ENCODE data around the gene NMS. TPM values are rescaled to one million over a fixed set of nuclear protein-coding genes. Genes with fewer than 3 reads are reported as not detected.

Gene NMS
- polyA plus RNA-seq, 2 of the 4 experiments (the other 2 are of a cell fraction), result not detected

- ATAC-seq (no peak), FAIRE-seq (no peak), DNase-seq (ENCODE audit: low read depth in 1 of 2, low spot score in 1 of 2) (no peak)
- WGBS (ENCODE audit: missing lambda C conversion rate), result 10% methylated on average over 5 of the region's 5 CpGs
- TF ChIP-seq JUNB (IDR thresholded peaks at IDR 0.05), result no peak
- no peak overlapping the region for H3K4me3 ChIP-seq
- H3K9me3 ChIP-seq, result peaks cover 17% of the 10 kb centered on the region
- POLR2A ChIA-PET, result no interaction called here
- H3K4me1 ChIP-seq, result no peaks in the 10 kb centered on the region
- H3K4me2 ChIP-seq, result no peak overlapping the region
- CTCF ChIA-PET, result interaction anchor here (1.5 kb wide), 1 partner anchor 10 kb away, joined by 7 read pairs; no protein-coding TSS in a partner anchor
- no peak overlapping the region for H3K27ac ChIP-seq
Measured at GRCh38 chr2:100451092-100451491, 19.2 kb upstream of the NMS start.

- Histone ChIP-seq H3K4me3 (no peak overlapping the region), H3K4me1 (no peaks in the 10 kb centered on the region), H3K4me2 (no peak overlapping the region), H3K27ac (no peak overlapping the region), H3K9me3 (peaks cover 22% of the 10 kb centered on the region)
- FAIRE-seq, result no peak
- no peak for ATAC-seq
- DNase-seq (ENCODE audit: low read depth in 1 of 2, low spot score in 1 of 2), result no peak
- POLR2A ChIA-PET, result no interaction called here
- TF ChIP-seq EP300 (IDR thresholded peaks at IDR 0.05) (no peak), TP53 (CRISPR knock-in tag; IDR thresholded peaks at IDR 0.05) (no peak), RCOR1 (IDR thresholded peaks at IDR 0.05; ENCODE audit: low read depth, low read length) (no peak), CHD2 (IDR thresholded peaks at IDR 0.05; ENCODE audit: low read length, partially characterized antibody) (no peak), MYC (IDR thresholded peaks at IDR 0.05; ENCODE audit: borderline replicate concordance, low read length) (no peak)
- CTCF ChIA-PET, result no interaction called here
Measured at GRCh38 chr2:100451734-100452133, 18.5 kb upstream of the NMS start.

DNA sequence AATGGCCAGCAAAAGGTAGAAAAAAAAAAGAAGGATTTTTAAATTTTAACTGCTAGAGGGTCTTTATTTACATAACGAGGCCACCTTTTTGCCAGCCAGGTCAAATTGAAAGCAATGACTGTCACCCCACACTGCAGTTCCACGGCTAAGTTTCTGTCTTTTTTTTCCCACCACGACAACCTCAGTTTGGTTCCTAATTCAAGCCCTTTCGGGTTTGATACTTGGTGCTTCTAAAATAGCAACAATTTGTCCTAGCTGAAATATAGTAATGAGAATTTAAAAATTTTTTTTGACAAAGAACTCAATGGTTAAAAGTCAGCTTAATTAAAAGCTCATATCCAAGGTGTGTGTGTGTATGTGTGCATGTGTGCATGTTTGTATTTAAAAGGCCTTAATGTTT is 16.4 kb upstream of the NMS start:
- ChIA-PET POLR2A (no interaction called here), CTCF (interaction anchor here (1.0 kb wide), 1 partner anchor 191 kb away, joined by 4 read pairs; no protein-coding TSS in a partner anchor)
- no peak for DNase-seq (ENCODE audit: low read depth in 1 of 2, low spot score in 1 of 2)
- H3K4me1 ChIP-seq, result no peaks in the 10 kb centered on the region
- no peak for FAIRE-seq
- no peak overlapping the region for H3K27ac ChIP-seq
- no peak overlapping the region for H3K4me3 ChIP-seq
- TF ChIP-seq NR3C1 (IDR thresholded peaks at IDR 0.05) (no peak), RAD21 (conservative IDR thresholded peaks at IDR 0.05 in 1 of 2, IDR thresholded peaks at IDR 0.05 in 1 of 2) (no peak), CTCF (IDR thresholded peaks at IDR 0.05) (no peak), ESRRA (IDR thresholded peaks at IDR 0.05; ENCODE audit: borderline replicate concordance, low read length) (no peak), HOXB13 (CRISPR knock-in tag; IDR thresholded peaks at IDR 0.05; ENCODE audit: low read depth) (no peak), HEYL (CRISPR knock-in tag; IDR thresholded peaks at IDR 0.05) (no peak), BCL3 (IDR thresholded peaks at IDR 0.05) (no peak), ATOH8 (CRISPR knock-in tag; IDR thresholded peaks at IDR 0.05; ENCODE audit: low read depth) (no peak), GATA3 (IDR thresholded peaks at IDR 0.05; ENCODE audit: borderline replicate concordance) (no peak), EHMT2 (IDR thresholded peaks at IDR 0.05; ENCODE audit: low read depth) (no peak), JUNB (IDR thresholded peaks at IDR 0.05) (no peak), REST (IDR thresholded peaks at IDR 0.05) (no peak), CBX2 (IDR thresholded peaks at IDR 0.05; ENCODE audit: borderline replicate concordance, low read depth) (no peak), FOSB (CRISPR knock-in tag; IDR thresholded peaks at IDR 0.05) (no peak), NPAS2 (CRISPR knock-in tag; IDR thresholded peaks at IDR 0.05; ENCODE audit: borderline replicate concordance) (no peak), MYC (IDR thresholded peaks at IDR 0.05; ENCODE audit: borderline replicate concordance, low read length) (no peak)
- TF ChIP-seq, protein P1, sequence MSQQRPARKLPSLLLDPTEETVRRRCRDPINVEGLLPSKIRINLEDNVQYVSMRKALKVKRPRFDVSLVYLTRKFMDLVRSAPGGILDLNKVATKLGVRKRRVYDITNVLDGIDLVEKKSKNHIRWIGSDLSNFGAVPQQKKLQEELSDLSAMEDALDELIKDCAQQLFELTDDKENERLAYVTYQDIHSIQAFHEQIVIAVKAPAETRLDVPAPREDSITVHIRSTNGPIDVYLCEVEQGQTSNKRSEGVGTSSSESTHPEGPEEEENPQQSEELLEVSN (IDR thresholded peaks at IDR 0.05; ENCODE audit: borderline replicate concordance, low read depth), result no peak
- peaks cover 33% of the 10 kb centered on the region for H3K9me3 ChIP-seq
- ATAC-seq, result no peak
- H3K4me2 ChIP-seq, result no peak overlapping the region
- 5% methylated on average over 4 of the region's 4 CpGs for WGBS (ENCODE audit: missing lambda C conversion rate)

Data from A549 (cell line).